ENCODE data around the gene CCL19. TPM values are rescaled to one million over a fixed set of nuclear protein-coding genes. Genes with fewer than 3 reads are reported as not detected.
A peak's percentile ranks its signal among the peaks of the same experiment; 100 is the strongest.

Gene CCL19
- total RNA-seq, 1 donor from 2014 or later: not detected

DNA sequence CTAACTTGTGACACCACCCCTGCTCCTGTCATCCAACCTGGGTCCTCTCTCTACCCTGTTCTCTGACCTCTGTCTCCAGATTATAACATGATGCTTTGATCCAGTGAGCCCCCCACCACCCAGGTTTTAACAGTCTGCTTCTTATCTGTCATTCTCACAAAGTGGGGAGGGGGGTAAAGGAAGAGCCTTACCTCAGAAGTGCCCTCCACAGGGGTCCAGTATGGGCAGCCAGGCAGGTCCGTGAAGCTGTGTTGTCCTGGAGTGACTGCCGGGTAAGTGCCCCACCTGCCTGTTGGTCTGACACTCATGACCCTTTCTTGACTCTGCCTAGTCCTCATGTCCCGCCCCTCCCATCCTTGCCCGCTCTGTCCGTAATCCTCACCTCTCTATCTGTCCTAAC lies 35.7 kb downstream of the CCL19 start:
- H3K9ac ChIP-seq: no peak overlapping the region
- H3K27ac Mint-ChIP-seq: peak overlapping the region; percentile 31
- TF ChIP-seq, protein P1, sequence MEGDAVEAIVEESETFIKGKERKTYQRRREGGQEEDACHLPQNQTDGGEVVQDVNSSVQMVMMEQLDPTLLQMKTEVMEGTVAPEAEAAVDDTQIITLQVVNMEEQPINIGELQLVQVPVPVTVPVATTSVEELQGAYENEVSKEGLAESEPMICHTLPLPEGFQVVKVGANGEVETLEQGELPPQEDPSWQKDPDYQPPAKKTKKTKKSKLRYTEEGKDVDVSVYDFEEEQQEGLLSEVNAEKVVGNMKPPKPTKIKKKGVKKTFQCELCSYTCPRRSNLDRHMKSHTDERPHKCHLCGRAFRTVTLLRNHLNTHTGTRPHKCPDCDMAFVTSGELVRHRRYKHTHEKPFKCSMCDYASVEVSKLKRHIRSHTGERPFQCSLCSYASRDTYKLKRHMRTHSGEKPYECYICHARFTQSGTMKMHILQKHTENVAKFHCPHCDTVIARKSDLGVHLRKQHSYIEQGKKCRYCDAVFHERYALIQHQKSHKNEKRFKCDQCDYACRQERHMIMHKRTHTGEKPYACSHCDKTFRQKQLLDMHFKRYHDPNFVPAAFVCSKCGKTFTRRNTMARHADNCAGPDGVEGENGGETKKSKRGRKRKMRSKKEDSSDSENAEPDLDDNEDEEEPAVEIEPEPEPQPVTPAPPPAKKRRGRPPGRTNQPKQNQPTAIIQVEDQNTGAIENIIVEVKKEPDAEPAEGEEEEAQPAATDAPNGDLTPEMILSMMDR (IDR thresholded peaks at IDR 0.05): no peak
- TF ChIP-seq EZH2 (IDR thresholded peaks at IDR 0.05) (no peak), EZH2phosphoT487 (IDR thresholded peaks at IDR 0.05) (no peak)
- H3K4me2 ChIP-seq: no peak overlapping the region
- H3K4me1 ChIP-seq: peaks cover 25% of the 10 kb centered on the region
- H3K4me1 Mint-ChIP-seq: peaks cover 47% of the 10 kb centered on the region
- H3K36me3 Mint-ChIP-seq: no peaks in the 10 kb centered on the region
- H4K20me1 ChIP-seq (ENCODE audit: low read depth): no peaks in the 10 kb centered on the region
- no peaks in the 10 kb centered on the region for H3K9me3 ChIP-seq (ENCODE audit: low read depth)
- no peaks in the 10 kb centered on the region for H3K9me3 Mint-ChIP-seq
- no peaks in the 10 kb centered on the region for H3K79me2 ChIP-seq (ENCODE audit: low read depth)
- peaks cover 3% of the 10 kb centered on the region for H3K27me3 Mint-ChIP-seq (ENCODE audit: insufficient read depth, low read depth)
- H3K4me3 Mint-ChIP-seq: no peak overlapping the region
- H3K36me3 ChIP-seq: no peaks in the 10 kb centered on the region
- no peaks in the 10 kb centered on the region for H3K27me3 ChIP-seq
- H3K27ac ChIP-seq: no peak overlapping the region
- H3K4me3 ChIP-seq: no peak overlapping the region
- no peak for DNase-seq (ENCODE audit: low spot score)
- H3F3A ChIP-seq (ENCODE audit: low read depth): peaks cover 17% of the 10 kb centered on the region
- no peak overlapping the region for H2AFZ ChIP-seq (replicated peaks)

DNA sequence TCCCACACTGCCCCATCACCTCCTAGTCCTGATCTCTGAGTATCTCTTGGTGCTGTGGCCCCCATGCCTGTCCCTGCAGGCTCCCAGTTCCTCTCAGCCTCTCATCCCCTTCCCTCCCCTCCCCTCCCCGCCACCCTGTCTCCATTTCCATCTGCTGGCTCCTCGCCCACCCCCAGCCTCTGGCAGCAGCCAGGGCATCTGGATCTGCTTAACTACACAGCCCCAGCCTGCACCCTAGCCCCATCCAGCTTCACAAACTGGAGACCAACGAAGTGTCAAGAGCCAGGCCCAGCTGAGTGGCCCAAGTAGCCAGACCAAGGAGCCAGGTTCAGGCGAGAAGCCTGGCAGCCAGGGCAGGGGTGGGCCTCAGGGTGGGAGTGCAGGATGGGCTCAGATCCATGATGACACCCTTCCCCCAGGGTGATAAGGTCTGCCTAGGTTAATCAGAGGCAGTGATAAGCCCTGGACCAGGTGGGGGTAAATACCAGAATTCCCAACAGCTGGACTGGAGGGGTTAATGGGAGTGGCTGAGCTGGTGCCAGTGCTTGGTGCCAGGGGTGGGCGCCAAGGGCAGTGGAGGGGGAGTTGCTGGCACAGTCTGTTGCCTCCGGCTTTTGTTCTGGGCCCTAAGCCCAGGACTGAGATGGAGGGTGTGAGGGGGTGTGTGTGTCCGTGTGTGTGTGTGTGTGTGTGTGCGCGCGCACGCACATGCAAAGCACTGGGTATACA lies 36.6 kb downstream of the CCL19 start:
- Mint-ChIP-seq H3K36me3 (peaks cover 4% of the 10 kb centered on the region), H3K4me1 (peaks cover 47% of the 10 kb centered on the region), H3K4me3 (peak overlapping the region; percentile 33), H3K27ac (peak overlapping the region; percentile 57), H3K27me3 (ENCODE audit: insufficient read depth, low read depth) (peaks cover 3% of the 10 kb centered on the region), H3K9me3 (no peaks in the 10 kb centered on the region)
- Histone ChIP-seq H3K27ac (no peak overlapping the region), H2AFZ (replicated peaks) (no peak overlapping the region), H3K27me3 (no peaks in the 10 kb centered on the region), H3K79me2 (ENCODE audit: low read depth) (no peaks in the 10 kb centered on the region), H4K20me1 (ENCODE audit: low read depth) (no peaks in the 10 kb centered on the region), H3K4me3 (no peak overlapping the region), H3F3A (ENCODE audit: low read depth) (peaks cover 17% of the 10 kb centered on the region), H3K36me3 (no peaks in the 10 kb centered on the region), H3K9me3 (ENCODE audit: low read depth) (no peaks in the 10 kb centered on the region), H3K4me1 (peaks cover 25% of the 10 kb centered on the region), H3K9ac (no peak overlapping the region), H3K4me2 (peak overlapping the region; percentile 17)
- no peak for DNase-seq (ENCODE audit: low spot score)
- TF ChIP-seq EZH2phosphoT487 (IDR thresholded peaks at IDR 0.05) (no peak), EZH2 (IDR thresholded peaks at IDR 0.05) (no peak)
- TF ChIP-seq, protein P1 (IDR thresholded peaks at IDR 0.05): no peak

DNA sequence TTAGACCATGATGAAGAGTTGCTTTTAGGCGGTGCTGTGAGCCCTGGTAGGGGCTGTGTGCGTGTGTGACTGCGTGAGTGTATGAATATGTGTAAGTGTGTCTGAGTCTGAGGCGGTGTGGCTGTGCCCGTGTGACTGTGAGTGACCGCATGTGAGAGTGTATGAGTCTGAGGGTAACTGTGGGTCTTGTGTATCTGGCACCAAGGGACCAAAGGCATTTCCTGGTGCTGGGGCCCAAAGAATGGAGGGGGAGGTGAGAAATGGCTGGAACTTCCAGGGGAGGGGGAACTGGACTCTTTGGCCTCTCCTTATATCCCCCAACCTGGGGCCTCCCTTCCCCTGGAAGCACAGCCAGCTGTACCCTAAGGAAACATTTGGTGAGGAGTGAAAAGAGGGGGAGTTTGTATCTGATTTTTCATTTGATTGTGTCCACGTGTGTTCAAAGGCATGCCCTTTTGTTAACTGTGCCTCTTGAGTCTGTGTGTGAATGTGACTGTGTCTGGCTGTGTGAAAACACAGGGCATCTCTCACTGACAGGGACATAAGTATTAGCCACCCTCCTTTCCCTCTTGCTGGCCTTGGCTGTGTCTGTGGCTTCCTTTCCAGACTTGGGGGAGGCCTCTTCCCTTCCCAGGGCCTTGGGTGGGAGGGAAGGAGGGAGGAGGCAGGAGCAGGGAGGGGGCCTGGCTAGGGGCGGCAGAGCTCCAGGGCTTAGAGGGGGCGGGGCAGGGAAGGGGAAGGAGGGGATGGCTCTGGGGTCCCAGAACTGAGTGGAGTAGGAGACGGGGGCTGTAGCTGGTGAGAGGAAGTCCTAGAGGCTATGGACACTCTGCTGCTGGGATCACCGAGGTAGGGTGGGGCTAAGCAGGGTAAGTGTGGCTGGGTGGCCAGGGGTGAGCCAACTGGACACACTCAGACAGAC lies 37.7 kb downstream of the CCL19 start:
- Histone ChIP-seq H2AFZ (replicated peaks) (no peak overlapping the region), H3K4me3 (no peak overlapping the region), H4K20me1 (ENCODE audit: low read depth) (no peaks in the 10 kb centered on the region), H3K36me3 (no peaks in the 10 kb centered on the region), H3K79me2 (ENCODE audit: low read depth) (peaks cover 2% of the 10 kb centered on the region), H3K27me3 (no peaks in the 10 kb centered on the region), H3K27ac (no peak overlapping the region), H3K4me2 (peak overlapping the region; percentile 17), H3K4me1 (peaks cover 25% of the 10 kb centered on the region), H3K9me3 (ENCODE audit: low read depth) (no peaks in the 10 kb centered on the region), H3F3A (ENCODE audit: low read depth) (peaks cover 17% of the 10 kb centered on the region), H3K9ac (no peak overlapping the region)
- H3K27me3 Mint-ChIP-seq (ENCODE audit: insufficient read depth, low read depth): peaks cover 3% of the 10 kb centered on the region
- H3K9me3 Mint-ChIP-seq: no peaks in the 10 kb centered on the region
- H3K36me3 Mint-ChIP-seq: peaks cover 10% of the 10 kb centered on the region
- H3K27ac Mint-ChIP-seq: peak overlapping the region; percentile 57
- TF ChIP-seq EZH2phosphoT487 (IDR thresholded peaks at IDR 0.05) (no peak), EZH2 (IDR thresholded peaks at IDR 0.05) (no peak)
- TF ChIP-seq, protein P1 (IDR thresholded peaks at IDR 0.05): no peak
- H3K4me3 Mint-ChIP-seq: peak overlapping the region; percentile 85
- DNase-seq (ENCODE audit: low spot score): no peak
- peaks cover 50% of the 10 kb centered on the region for H3K4me1 Mint-ChIP-seq
